HepG2 (cell line): ENCODE results near the gene CYP21A2. TPM values are rescaled to one million over a fixed set of nuclear protein-coding genes. Genes with fewer than 3 reads are reported as not detected.
"Not testable (repeated sequence)": the region's sequence is repeated elsewhere in the genome, so short reads cannot be mapped to it uniquely, and the experiment has no call there.

Experiments used
- ATAC-seq: fragments of 200-7000 bp; cut with Tn5 transposase; 3 replicates; pipeline ENCODE4 v1.9.1; 2020; ENCODE audit warnings: mild to moderate bottlenecking, moderate library complexity
- BruUV-seq: library from RNA; stranded (reverse); fragments of 400-500 nt; replicated peaks from 2 replicates; lab custom pipeline; 2021; lab: Mats Ljungman, UMichigan
- CTCF ChIA-PET: fragments of 300-600 bp; formaldehyde crosslinking; extraction: SDS; loops from one replicate; lab custom pipeline; 2021; ENCODE audit warnings: low total read pairs, inconsistent platforms, low intra/inter-chr PET ratio; lab: Yijun Ruan, JAX
- POLR2A ChIA-PET: fragments of 350-600 bp; sonication (Branson Sonifier 250); formaldehyde crosslinking; loops from one replicate; lab custom pipeline; 2020; ENCODE audit warnings: antibody characterized with exemption, inconsistent platforms; lab: Yijun Ruan, JAX
- DNase-seq: peaks from one replicate; pipeline ENCODE4 v3.0.0-alpha.2; 2015; ENCODE audit warnings: low spot score
- FAIRE-seq: peaks from 3 replicates; lab custom pipeline; 2011; peaks lifted over from hg19 to GRCh38; lab: Jason Lieb, UNC
- H2AFZ ChIP-seq: one replicate; pipeline ENCODE4 v1.6.1; 2011; ENCODE audit warnings: low read length, inconsistent platforms
- H3K27ac ChIP-seq: fragments of 300-600 bp; 3 replicates; pipeline ENCODE4 v1.8.0; 2011; ENCODE audit warnings: mixed run types, mild to moderate bottlenecking, mixed read lengths, low read length, inconsistent platforms; ENCODE audit not compliant: insufficient read depth; ENCODE audit errors: extremely low read length
- H3K27me3 ChIP-seq, 2 experiments: fragments of 200-600 bp in 1 of 2; 2 replicates in 1 of 2; 3 replicates in 1 of 2; pipeline versions ENCODE4 v1.6.0 to v1.8.0; 2011; ENCODE audit warnings: low read length in 2 of 2, mild to moderate bottlenecking in 2 of 2, moderate library complexity in 2 of 2, inconsistent platforms in 1 of 2; ENCODE audit not compliant: insufficient read depth in 2 of 2, control insufficient read depth in 1 of 2
- H3K36me3 ChIP-seq, 2 experiments: fragments of 200-600 bp in 1 of 2; replicated peaks in 1 of 2; 2 replicates in 1 of 2; 3 replicates in 1 of 2; pipeline versions ENCODE4 v1.5.1 to v1.8.0; 2011; ENCODE audit warnings: low read length in 2 of 2, inconsistent platforms in 1 of 2; ENCODE audit not compliant: insufficient read depth in 2 of 2, control insufficient read depth in 1 of 2
- H3K4me1 ChIP-seq: 2 replicates; pipeline ENCODE4 v1.5.1; 2012; ENCODE audit warnings: low read length, inconsistent platforms; ENCODE audit not compliant: insufficient read depth
- H3K4me2 ChIP-seq: 2 replicates; pipeline ENCODE4 v1.6.0; 2011; ENCODE audit warnings: low read depth, low read length, inconsistent platforms
- H3K4me3 ChIP-seq, 3 experiments: fragments of 200-600 bp in 1 of 3; sonication (generic), shearing (Covaris generic) in 1 of 3; replicated peaks in 1 of 3; 2 replicates each; pipeline ENCODE4 v1.5.1; 2011 to 2016; ENCODE audit warnings: low read length in 3 of 3, inconsistent platforms in 2 of 3, low read depth in 2 of 3, mild to moderate bottlenecking in 2 of 3, control low read depth in 1 of 3, mixed read lengths in 1 of 3; ENCODE audit not compliant: insufficient read depth in 1 of 3
- H3K79me2 ChIP-seq: one replicate; pipeline ENCODE4 v1.6.1; 2011; ENCODE audit warnings: low read length, inconsistent platforms; ENCODE audit not compliant: insufficient read depth
- H3K9ac ChIP-seq: 2 replicates; pipeline ENCODE4 v1.6.0; 2011; ENCODE audit warnings: mild to moderate bottlenecking, low read depth, low read length, inconsistent platforms; ENCODE audit not compliant: insufficient read depth
- H3K9me3 ChIP-seq: 2 replicates; pipeline ENCODE4 v1.5.1; 2012; ENCODE audit warnings: mild to moderate bottlenecking, low read length
- H4K20me1 ChIP-seq: 2 replicates; pipeline ENCODE4 v1.6.0; 2011; ENCODE audit warnings: inconsistent platforms, mild to moderate bottlenecking, low read length, moderate library complexity; ENCODE audit not compliant: insufficient read depth
- SAP130 ChIP-seq: IDR thresholded peaks from 2 replicates; pipeline ENCODE4 v1.6.1; 2016; ENCODE audit warnings: low read depth
- WGBS: methylation state at CpG from one replicate; pipeline ENCODE4 v1.1.6; 2017; ENCODE audit warnings: low lambda C conversion rate; 5-methylcytosine and 5-hydroxymethylcytosine counted together
- in situ Hi-C: cut with HindIII; loops from 2 replicates; pipeline ENCODE4 v1.10.0; 2017; ENCODE audit warnings: low pct_unique_long_range_greater_than_20kb; ENCODE audit not compliant: extremely low pct_ligation_motif_present
- intact Hi-C: fragments of 100-400 bp; cut with micrococcal nuclease; formaldehyde crosslinking; loops from one replicate; pipeline ENCODE4 v1.10.0; 2022; ENCODE audit not compliant: unreplicated experiment
- polyA plus RNA-seq, 8 experiments: library from polyadenylated mRNA; depleted of rRNA in 3 of 8; stranded (reverse) in 7 of 8; unstranded in 1 of 8; fragments of >200 nt; fragmentation: Illumina TruSeq in 4 of 8; extraction: Trizol in 4 of 8; gene quantifications; 2 replicates each; pipeline versions ENCODE4 v1.2.1 to v1.2.3, GENCODE V29; 2011 to 2016; ENCODE audit warnings: low read depth in 4 of 8, missing spikeins in 1 of 8, mixed read lengths in 1 of 8; ENCODE audit not compliant: insufficient read depth in 1 of 8
- total RNA-seq, 5 experiments: library from RNA; depleted of rRNA; stranded (reverse); fragments of >200 nt; fragmentation: Illumina TruSeq; extraction: Trizol; gene quantifications; 2 replicates each; pipeline ENCODE4 v1.2.3, GENCODE V29; 2016; ENCODE audit warnings: low read depth in 1 of 5

The CYP21A2 gene
- total and polyA plus RNA-seq, 2 of the 13 experiments (the other 11 are each of a cell fraction or from before 2014, with no cell fraction given) = 1.5 to 6.3 TPM

DNA sequence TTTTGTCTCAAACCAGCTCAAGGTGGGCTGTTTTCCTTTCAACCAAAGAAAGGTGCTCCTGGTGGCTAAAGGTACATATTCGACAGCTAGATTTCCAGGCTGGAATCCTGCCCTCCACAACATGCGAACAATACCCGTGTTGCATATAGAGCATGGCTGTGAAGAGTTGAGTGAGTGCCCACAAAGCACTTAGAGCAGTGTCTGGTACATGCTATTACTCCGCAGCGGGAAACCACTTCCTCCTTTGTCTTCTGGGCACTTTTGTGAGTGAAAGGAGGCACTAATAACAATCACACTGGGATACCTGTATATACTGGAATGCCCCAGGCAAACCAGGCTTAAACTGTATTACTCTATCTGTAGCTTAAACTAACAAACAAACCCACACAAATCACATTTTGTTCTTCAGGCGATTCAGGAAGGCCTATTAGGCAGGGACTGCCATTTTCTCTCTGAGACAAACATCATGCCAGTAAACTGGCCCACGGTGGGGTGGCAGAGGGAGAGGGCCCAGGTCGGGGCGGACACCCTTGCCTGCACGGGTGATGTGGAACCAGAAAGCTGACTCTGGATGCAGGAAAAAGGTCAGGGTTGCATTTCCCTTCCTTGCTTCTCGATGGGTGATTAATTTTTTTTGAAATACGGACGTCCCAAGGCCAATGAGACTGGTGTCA, 33.2 kb upstream of the CYP21A2 start:
- 0 out of 2 replicates have a peak, but pooled peaks have one; percentile 6 for TF ChIP-seq SAP130 (CRISPR knock-in tag)
- in situ Hi-C loops, H3K4me2 ChIP-seq, POLR2A ChIA-PET, H3K36me3 ChIP-seq, intact Hi-C loops, ATAC-seq, H3K4me3 ChIP-seq, H3K27me3 ChIP-seq, H2AFZ ChIP-seq, H4K20me1 ChIP-seq, H3K79me2 ChIP-seq, H3K27ac ChIP-seq, FAIRE-seq, CTCF ChIA-PET, H3K9me3 ChIP-seq, H3K9ac ChIP-seq: not testable (repeated sequence)
- TSS peak; percentile 71 for BruUV-seq
- peak; percentile 0 for DNase-seq
- peaks cover 31% of the 10 kb centered on the region for H3K4me1 ChIP-seq
- 89% methylated on average over 10 of the region's 13 CpGs for WGBS

DNA sequence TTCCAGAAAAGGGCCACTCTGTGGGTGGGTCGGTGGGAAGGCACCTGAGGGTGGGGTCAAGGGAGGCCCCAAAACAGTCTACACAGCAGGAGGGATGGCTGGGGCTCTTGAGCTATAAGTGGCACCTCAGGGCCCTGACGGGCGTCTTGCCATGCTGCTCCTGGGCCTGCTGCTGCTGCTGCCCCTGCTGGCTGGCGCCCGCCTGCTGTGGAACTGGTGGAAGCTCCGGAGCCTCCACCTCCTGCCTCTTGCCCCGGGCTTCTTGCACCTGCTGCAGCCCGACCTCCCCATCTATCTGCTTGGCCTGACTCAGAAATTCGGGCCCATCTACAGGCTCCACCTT, 32.7 kb upstream of the CYP21A2 start:
- ATAC-seq, H3K27me3 ChIP-seq, H3K36me3 ChIP-seq, intact Hi-C loops, H3K4me3 ChIP-seq, CTCF ChIA-PET, H3K9me3 ChIP-seq, H3K27ac ChIP-seq, FAIRE-seq, POLR2A ChIA-PET, H3K79me2 ChIP-seq, DNase-seq, BruUV-seq, H3K4me2 ChIP-seq, H3K9ac ChIP-seq, H4K20me1 ChIP-seq, in situ Hi-C loops, H2AFZ ChIP-seq: not testable (repeated sequence)
- H3K4me1 ChIP-seq = peaks cover 31% of the 10 kb centered on the region
- WGBS = 95% methylated on average over 5 of the region's 9 CpGs
